GM10266 (cell line): ENCODE results near the gene KCNK15.

Experiments used
- DNase-seq: peaks from one replicate; pipeline ENCODE4 v3.0.0; 2012; ENCODE audit errors: extremely low spot score
- CTCF ChIP-seq: IDR thresholded peaks from 2 replicates; pipeline ENCODE4 v1.5.1; 2012; ENCODE audit warnings: mild to moderate bottlenecking, low read depth; ENCODE audit not compliant: control insufficient read depth, insufficient read depth; ENCODE audit errors: missing control alignments

KCNK15 gene

GRCh38 chr20:44768256-44768655 lies 22.6 kb downstream of the KCNK15 start:
- no peak for DNase-seq
- no peak for TF ChIP-seq CTCF

GRCh38 chr20:44768854-44769480 lies 23.3 kb downstream of the KCNK15 start:
- no peak for TF ChIP-seq CTCF
- DNase-seq, result no peak

- DNase-seq, result no peak
- TF ChIP-seq CTCF, result no peak
Measured at GRCh38 chr20:44769481-44769863, 23.8 kb downstream of the KCNK15 start.

- no peak for TF ChIP-seq CTCF
- no peak for DNase-seq
Measured at GRCh38 chr20:44770484-44771171, 25.0 kb downstream of the KCNK15 start.

- no peak for TF ChIP-seq CTCF
- no peak for DNase-seq
Measured at GRCh38 chr20:44771172-44771535, 25.5 kb downstream of the KCNK15 start.

- TF ChIP-seq CTCF, result no peak
- no peak for DNase-seq
Measured at GRCh38 chr20:44772636-44773035, 27.0 kb downstream of the KCNK15 start.

- DNase-seq, result no peak
- no peak for TF ChIP-seq CTCF
Measured at GRCh38 chr20:44773070-44773829, 27.6 kb downstream of the KCNK15 start.
